ENCODE data around the gene ADA. TPM values are rescaled to one million over a fixed set of nuclear protein-coding genes. Genes with fewer than 3 reads are reported as not detected.

ADA gene
- total RNA-seq, 4 donors from 2014 or later: 1.6 to 25.6 (median 5.0) TPM

- no peak overlapping the region for H3K27ac ChIP-seq
- no peaks in the 10 kb centered on the region for H3K36me3 ChIP-seq
- H3K27me3 ChIP-seq: no peaks in the 10 kb centered on the region
- no peak for DNase-seq
- H3K4me1 ChIP-seq: no peaks in the 10 kb centered on the region
- no peaks in the 10 kb centered on the region for H3K9me3 ChIP-seq
- no peak for TF ChIP-seq POLR2A (IDR thresholded peaks at IDR 0.05)
- no peak for TF ChIP-seq CTCF (IDR thresholded peaks at IDR 0.05)
- H3K4me3 ChIP-seq: no peak overlapping the region
Measured at GRCh38 chr20:44690781-44691423, 39.4 kb upstream of the ADA start.

- no peak overlapping the region for H3K27ac ChIP-seq
- no peak overlapping the region for H3K4me3 ChIP-seq
- no peak for TF ChIP-seq CTCF (IDR thresholded peaks at IDR 0.05)
- H3K36me3 ChIP-seq: no peaks in the 10 kb centered on the region
- DNase-seq: no peak
- H3K4me1 ChIP-seq: peaks cover 0 to 6% (median 0%) of the 10 kb centered on the region in 4 donors
- H3K27me3 ChIP-seq: no peaks in the 10 kb centered on the region
- no peaks in the 10 kb centered on the region for H3K9me3 ChIP-seq
Measured at GRCh38 chr20:44689809-44690208, 38.3 kb upstream of the ADA start.

- DNase-seq: no peak
- no peaks in the 10 kb centered on the region for H3K36me3 ChIP-seq
- H3K9me3 ChIP-seq: no peaks in the 10 kb centered on the region
- no peaks in the 10 kb centered on the region for H3K27me3 ChIP-seq
- no peak overlapping the region for H3K4me3 ChIP-seq
- no peak overlapping the region for H3K27ac ChIP-seq
- H3K4me1 ChIP-seq: peaks cover 0 to 10% (median 0%) of the 10 kb centered on the region in 4 donors
- no peak for TF ChIP-seq CTCF (IDR thresholded peaks at IDR 0.05)
- no peak for TF ChIP-seq POLR2A (IDR thresholded peaks at IDR 0.05)
Measured at GRCh38 chr20:44688053-44688625, 36.6 kb upstream of the ADA start.

DNA sequence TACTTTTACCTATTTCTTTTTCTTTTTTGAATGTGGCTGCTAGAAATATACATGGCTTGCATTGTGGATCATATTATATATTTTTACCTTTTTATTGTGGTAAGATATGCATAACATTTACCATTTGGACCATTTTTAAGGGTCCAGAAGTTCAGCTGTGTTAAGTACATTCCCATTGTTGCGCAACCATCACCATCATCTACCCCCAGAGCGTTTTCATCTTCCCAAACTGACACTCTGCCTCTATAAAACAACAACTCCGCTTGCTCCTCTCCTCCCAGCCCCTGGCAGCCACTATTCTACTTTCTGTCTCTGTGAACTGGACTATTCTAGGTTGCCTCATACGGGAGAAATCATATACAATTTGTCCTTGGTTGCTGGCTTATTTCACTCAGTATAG lies 35.4 kb upstream of the ADA start:
- Histone ChIP-seq H3K36me3 (no peaks in the 10 kb centered on the region), H3K27me3 (no peaks in the 10 kb centered on the region), H3K4me3 (no peak overlapping the region), H3K9me3 (no peaks in the 10 kb centered on the region), H3K27ac (no peak overlapping the region), H3K4me1 (peaks cover 0 to 10% (median 0%) of the 10 kb centered on the region in 4 donors)
- no peak for TF ChIP-seq CTCF (IDR thresholded peaks at IDR 0.05)
- no peak for TF ChIP-seq POLR2A (IDR thresholded peaks at IDR 0.05)
- no peak for DNase-seq

GRCh38 chr20:44684047-44684967 lies 32.8 kb upstream of the ADA start:
- peaks cover 0 to 10% (median 0%) of the 10 kb centered on the region in 4 donors for H3K4me1 ChIP-seq
- DNase-seq: no peak
- H3K27ac ChIP-seq: no peak overlapping the region
- no peaks in the 10 kb centered on the region for H3K36me3 ChIP-seq
- TF ChIP-seq POLR2A (IDR thresholded peaks at IDR 0.05): no peak
- no peak for TF ChIP-seq CTCF (IDR thresholded peaks at IDR 0.05)
- no peaks in the 10 kb centered on the region for H3K27me3 ChIP-seq
- H3K4me3 ChIP-seq: no peak overlapping the region
- H3K9me3 ChIP-seq: no peaks in the 10 kb centered on the region

Measured in Peyer's patch (tissue), 4 donors.